C4-2B (cell line): ENCODE data around the gene TIFAB.

ENCODE experiments used
- CTCF ChIP-seq: fragments of 450-650 bp; conservative IDR thresholded peaks from 2 replicates; pipeline ENCODE4 v1.5.1; 2017; ENCODE audit warnings: mild to moderate bottlenecking
- ZFX ChIP-seq: fragments of 450-650 bp; IDR thresholded peaks from 2 replicates; pipeline ENCODE4 v1.6.1; 2017

DNA sequence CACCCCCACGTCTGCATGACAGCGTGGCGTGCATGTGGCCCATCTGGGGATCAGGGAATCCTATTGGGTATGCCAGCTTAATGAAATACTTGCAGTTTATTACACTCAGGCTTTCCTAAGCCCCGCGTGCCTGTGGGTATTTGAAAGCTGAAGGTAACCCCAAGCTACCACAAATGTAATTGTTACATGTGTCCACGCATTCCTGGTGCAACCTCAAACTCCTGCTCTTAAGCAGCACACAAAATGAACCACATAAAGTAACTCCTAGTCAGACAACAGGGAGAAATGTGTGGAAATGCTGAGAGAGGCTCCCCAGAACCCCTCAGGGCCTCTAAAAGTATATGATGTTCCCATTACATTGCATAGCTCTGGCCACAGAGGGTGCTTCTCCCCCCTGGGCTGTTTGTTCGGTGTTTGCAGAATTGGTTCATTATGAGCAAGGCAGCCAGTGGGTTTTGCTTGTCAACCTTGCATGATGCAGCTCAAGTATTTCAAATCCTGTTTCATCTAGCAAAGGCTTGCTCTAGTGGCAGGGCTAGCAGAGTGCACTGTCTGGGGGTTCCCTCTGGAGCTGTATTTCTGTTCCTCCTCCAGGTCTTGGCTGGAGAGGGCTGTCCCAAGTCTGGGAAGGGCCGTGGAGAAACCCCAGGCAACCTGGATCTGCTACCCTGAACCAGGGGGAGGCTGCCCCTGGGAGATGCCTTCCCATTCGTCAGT, 3.2 kb downstream of the TIFAB start:
- no peak for TF ChIP-seq CTCF
- TF ChIP-seq ZFX, result no peak
